Effector CD4-positive, alpha-beta T cell (primary cell): Measurements from ENCODE around the gene FKBP2.

Experiments used
- DNase-seq: peaks from one replicate; pipeline ENCODE4 v3.0.0-alpha.2; 2020

The FKBP2 gene

DNA sequence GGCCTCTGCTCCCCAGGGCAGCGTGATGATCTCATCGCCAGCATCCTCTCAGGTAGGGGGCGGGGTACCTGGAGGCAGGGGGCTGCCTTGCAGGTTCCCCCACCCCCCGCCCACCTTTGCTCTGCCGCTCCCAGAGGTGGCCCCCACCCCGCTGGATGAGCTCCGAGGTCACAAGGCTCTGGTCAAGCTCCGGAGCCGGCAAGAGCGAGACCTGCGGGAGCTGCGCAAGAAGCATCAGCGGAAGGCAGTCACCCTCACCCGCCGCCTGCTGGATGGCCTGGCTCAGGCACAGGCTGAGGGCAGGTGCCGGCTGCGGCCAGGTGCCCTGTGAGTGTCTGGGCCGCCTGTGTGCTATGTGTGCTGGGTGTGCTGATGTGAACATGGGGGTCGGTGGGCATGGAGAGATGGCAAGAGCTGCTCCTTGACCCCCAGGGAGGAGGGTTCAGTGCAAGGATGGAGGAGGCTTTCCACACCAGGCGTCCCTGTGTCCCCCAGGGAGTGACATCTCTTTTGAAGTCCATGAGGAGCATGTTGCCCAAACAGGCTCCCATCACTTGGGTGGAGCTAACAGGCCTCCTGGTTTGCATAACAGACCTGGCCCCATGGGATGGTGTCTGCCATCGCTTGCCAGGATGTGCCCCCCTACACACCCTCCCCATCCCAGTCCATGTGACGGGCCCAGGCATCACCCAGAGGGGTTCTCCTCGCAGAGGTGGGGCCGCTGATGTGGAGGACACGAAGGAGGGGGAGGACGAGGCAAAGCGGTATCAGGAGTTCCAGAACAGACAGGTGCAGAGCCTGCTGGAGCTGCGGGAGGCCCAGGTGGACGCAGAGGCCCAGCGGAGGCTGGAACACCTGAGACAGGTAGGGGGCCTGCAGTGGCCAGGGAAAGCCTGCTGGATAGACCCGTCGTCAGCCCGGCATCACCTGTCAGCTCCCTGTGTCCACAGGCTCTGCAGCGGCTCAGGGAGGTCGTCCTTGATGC lies 24.6 kb downstream of the FKBP2 start:
- no peak for DNase-seq

DNA sequence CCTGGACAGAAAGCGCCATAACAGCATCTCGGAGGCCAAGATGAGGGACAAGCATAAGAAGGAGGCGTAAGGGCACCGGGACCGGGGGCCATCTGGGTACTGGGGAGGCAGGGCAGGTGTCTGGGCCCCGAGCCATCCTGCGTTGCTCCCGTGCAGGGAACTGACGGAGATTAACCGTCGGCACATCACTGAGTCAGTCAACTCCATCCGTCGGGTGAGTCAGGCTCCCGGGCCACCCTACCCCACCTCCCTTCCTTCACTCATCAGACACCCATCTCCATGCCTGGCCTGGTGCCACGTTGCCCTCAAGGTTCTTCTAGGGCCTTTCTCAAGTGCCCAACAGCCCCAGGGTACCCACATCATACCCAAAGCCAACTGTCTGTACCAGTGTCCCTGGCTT lies 25.4 kb downstream of the FKBP2 start:
- no peak for DNase-seq

DNA sequence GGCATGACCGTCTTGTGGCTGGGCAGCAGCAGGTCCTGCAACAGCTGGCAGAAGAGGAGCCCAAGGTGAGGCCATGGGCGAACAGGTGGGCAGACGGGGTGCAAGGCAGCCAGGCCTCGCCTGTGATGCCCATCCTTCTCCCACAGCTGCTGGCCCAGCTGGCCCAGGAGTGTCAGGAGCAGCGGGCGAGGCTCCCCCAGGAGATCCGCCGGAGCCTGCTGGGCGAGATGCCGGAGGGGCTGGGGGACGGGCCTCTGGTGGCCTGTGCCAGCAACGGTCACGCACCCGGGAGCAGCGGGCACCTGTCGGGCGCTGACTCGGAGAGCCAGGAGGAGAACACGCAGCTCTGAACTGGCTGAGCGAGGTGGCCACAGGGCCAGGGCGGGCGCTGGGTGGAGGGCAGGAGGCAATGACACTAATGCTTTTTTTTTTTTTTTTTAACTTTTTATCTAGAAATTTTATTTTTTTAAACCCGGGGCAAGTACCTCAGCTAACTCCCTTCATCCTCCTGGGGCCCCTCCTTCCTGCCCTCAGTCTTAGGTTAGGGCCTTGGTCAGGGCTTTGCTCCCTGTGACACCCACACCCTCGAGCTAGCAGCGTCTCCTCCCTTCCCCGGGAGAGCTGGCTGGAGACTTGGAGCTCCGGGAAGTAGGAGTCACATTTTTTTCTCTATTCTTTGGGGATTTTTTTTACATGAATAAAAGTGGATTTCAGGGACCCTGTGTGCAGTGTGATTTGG lies 26.5 kb downstream of the FKBP2 start:
- no peak for DNase-seq

DNA sequence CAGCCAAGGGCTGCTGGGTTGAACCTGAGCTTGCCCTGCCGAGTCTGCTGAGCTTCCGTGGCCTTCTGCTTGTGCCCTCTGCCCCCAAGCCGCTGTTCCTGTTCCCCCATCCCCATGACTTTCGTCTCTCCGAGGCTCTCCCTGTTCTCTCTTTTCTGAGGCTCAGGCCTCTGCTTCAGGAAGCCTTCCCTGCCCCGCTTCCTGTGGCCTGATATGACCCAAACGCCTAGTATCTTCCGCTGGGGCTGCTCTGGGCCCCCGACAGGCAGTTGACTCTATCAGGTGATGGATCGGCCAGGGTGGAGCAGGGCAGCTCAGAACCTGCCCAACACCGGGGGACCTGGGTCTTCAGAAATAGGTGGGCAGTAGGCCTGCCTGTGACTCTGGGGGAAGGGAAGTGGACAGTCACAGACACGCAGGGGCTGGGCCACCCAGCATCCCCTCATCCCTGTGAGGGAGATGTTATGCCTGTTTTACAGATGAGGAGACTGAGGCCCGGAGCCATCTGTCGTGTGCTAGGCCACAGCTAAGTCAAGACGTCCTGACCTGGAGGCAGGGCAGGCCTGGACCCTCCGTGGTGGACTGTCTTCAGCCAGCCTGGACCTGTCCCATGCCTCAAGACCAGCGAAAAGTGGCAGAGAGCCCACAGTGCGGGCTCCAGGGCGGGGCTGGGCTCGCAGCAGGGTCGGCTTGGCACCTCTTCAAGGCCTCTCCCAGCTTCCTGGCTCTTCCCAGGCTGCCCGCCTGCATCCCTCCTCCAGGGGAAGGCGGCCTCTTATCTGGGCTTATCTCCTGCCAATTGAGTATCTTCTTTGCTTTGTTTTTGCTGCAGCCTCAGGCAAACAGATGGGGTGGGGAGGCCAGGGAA lies 27.4 kb downstream of the FKBP2 start:
- no peak for DNase-seq

DNA sequence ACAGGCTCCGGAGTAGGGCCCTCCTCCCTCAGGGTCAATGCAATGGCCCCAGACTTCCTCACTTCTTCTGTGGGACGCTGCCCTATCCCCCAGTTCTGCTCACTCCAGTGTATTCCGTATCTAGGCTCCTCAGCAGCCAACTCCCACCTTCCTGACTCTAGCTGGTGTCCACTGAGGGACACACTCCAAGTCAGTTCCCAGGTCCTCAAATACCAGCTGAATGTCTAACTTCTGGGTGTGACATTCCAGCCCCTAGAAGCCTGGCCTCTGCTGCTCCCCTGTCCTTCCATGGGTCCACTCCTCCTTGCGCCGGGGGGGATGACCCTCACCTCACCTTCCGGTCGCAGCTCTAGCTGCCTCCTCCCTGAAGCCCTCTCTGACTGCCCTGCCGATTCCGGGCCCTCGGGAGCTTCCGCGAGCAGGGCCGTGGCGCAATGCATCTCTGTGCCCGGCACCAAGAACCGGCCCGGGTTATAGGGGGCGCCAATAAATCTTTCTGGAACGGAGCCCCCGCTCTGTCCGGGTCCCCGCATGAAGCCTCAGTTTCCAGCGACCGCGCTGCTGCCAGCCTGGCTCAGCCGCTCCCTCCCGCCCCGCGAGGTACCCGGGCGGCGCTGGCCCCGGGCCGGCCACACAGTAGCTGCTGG lies 28.1 kb downstream of the FKBP2 start:
- no peak for DNase-seq

DNA sequence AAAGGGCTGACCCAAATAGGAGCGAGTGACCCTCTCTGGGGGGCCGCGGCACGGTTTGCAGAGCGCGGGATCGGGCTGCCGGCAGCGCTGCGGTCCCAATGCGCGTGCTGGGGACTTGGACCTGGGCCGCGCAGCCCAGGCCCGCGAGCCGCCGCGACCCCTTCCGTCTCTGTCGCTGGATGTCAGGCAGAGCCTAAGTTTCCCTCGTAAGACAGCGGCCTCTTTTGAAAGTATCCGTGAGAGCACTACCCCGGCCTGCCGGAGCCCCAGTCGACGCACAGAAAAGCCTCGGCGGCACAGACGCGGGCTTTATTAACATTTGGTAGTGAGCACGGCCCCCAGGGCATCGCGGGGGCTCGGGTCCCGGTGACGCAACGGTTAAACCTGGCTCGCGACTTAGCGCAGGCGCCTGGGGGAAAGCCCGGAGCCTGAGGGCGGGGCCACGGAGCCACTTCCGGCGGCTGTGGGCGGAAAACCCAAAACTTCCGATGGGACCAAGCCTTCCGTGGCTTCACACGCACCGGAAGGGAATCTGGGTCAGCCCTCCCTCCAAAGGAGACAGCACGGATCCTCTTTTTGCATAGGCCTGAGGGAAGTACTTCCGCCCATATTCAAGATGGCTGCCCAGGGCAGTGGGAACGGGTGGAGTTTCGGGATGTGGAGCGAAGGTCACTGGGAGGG lies 28.8 kb downstream of the FKBP2 start:
- peak; percentile 96 for DNase-seq

DNA sequence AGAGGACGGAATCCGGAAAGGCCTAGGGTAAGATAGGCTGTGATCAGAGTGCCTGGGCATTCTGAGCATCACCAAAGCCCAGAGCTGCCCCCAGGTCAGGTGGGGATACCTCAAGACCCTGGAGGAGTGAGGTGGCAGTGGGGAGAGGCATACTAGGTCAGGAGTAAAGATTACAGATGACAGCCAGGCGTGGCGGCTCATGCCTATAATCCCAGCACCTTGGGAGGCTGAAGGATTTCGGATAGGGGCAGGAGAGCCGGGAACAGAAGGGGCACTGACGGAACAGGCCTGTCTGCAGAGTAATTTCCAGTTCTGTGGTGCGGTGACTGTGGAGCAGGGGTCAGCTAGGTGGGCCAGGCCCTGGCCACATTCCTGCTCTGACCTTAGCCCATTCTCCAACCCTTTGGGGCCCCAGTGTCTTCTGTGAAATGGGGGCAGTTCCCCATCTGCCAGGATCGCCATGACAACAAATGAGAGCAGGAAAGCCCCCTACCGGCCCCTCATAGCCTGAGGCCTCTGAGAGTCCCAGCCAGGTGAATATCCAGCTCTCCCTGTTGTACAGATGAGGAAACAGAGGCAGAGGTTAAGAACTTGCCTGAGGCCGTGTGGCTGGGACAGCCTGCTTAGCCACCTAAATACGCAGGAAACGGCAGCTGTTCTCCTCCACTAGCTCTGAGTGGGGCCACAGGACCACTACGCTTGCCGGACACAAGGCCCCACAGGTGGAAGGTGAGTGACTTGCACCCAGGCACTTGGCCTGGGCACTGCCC lies 34.3 kb downstream of the FKBP2 start:
- no peak for DNase-seq

DNA sequence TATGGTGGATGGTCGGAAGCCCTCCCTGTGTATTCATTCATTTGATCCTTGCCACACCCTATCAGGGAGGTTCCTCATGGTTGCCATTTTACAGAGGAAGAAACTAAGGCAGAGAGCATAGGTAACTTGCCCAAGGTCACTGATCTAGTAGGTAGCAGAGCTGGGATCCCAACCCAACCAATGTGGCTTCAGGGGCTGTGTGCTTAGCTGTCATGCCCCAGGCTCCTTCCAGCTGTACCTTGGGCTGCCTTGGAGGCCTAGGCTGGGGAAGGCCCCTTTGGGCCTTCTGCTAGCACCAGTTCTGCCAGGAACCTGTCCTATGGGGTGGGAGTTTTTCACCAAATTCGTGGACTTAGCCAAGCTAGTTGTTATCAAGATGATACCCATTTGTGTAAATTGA lies 34.9 kb downstream of the FKBP2 start:
- no peak for DNase-seq

DNA sequence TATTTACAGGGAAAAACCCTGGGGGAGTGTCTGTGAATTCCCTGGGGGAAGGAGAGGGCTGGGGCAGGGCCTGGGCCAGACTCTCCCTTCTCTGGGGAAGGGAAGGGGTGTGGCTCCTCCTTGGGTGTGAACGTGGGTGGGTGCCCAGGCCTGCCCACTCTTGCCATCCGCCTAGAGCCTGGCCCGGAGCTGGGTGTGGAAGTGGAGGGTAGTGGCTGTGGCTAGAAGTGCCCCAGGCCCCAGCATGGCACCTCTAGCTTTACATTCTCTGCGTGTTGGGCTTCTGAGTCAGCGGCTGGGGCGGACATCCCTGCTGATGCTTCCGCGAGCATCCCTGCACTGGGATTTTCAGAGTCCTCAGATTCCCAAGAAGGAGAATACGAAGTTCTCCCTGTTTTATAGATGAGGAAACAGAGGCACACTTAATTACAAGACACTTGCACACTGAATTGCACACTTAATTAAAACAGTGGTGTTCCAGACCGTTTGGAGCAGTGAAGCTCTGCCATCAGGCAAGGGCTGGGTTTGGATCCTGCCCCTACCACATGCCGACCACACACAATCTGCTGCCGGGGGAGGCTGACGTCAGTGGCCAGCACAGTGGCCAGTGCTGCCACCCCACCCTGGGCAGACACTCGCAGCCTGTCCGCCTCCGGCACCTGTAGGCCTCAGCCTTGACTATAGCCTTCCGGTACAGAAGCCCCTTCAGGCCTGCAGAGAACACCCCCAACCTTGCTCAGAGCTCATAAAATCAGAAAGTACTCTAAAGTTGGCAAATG lies 35.9 kb downstream of the FKBP2 start:
- no peak for DNase-seq

DNA sequence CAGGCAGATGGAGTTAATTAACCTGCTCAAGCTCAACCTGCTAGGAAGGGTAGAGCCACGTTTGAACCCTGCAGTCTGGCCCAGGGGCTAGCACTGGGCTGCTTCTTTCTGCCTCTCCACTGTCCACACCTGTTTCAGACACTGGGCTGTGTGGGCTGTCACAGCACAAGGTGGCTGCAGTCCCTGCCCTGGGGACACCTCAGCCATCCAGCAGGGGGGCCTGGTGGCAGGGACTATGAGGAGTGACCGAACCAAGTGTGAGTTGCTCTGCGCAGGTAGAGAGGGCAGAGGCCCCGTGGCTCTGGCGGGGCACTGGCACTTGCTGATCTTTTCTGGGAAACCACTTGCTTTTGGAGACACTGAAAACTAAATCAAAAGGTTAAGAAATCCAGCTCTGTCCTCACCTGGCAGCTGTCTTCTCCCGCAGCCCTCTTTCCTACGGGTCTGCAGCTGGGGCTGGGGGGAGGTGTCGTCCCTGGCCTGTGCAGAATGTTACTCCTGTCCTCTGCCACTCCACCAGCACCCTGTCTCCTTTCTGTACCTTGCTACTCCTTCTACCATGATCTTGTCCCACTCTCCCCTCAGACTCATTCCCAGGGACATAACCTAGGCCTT lies 37.8 kb downstream of the FKBP2 start:
- DNase-seq: no peak

DNA sequence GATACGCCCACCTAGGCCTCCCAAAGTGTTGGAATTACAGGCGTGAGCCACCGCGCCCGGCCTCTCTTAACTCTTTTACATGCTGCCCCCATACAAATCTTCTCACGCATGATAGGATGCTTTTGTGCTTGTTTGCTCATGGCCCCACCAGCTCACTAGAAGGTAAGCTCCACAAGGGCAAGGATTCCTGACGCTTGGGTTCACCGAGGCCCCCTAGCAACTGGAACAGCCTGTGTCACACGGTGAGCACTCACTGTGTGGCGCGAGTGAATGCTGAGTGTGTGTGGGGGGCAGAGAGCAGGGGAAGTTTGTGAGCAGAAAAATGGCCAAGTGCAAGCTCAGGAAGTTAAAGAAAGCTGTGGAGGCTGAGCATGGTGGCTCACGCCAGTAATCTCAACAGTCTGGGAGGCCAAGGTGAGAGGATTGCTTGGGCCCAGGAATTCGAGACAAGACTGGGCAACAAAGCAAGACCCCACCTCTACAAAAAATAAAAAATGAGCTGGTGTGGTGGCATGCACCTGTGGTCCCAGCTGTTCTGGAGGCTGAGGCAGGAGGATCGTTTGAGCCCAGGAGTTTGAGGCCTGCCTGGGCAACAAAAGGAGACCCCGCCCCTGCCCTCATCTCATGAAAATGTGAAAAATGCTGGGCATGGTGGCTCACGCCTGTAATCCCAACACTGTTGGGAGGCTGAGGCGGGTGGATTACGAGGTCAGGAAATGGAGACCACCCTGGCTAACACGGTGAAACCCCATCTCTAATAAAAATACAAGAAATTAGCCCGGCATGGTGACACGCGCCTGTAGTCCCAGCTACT lies 41.3 kb downstream of the FKBP2 start:
- DNase-seq: no peak

DNA sequence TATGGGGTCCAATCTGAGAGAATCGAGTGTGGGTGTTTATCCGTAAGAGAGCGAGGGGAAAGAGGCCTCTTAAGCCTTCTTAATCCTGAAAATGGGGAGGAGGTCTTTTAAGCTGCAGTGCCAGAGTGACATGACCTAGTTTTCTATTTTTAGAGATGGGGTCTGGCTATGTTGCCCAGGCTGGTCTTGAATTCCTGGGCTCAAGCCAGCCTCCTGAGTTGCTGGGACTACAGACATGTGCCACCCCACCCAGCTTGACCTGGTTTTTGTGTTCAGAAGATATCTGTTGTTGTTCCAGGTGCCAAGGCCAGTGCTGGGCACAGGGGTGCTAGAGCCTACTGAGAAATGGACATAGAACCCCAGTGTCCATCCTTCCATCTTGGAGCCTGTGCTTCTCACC lies 42.2 kb downstream of the FKBP2 start:
- no peak for DNase-seq

DNA sequence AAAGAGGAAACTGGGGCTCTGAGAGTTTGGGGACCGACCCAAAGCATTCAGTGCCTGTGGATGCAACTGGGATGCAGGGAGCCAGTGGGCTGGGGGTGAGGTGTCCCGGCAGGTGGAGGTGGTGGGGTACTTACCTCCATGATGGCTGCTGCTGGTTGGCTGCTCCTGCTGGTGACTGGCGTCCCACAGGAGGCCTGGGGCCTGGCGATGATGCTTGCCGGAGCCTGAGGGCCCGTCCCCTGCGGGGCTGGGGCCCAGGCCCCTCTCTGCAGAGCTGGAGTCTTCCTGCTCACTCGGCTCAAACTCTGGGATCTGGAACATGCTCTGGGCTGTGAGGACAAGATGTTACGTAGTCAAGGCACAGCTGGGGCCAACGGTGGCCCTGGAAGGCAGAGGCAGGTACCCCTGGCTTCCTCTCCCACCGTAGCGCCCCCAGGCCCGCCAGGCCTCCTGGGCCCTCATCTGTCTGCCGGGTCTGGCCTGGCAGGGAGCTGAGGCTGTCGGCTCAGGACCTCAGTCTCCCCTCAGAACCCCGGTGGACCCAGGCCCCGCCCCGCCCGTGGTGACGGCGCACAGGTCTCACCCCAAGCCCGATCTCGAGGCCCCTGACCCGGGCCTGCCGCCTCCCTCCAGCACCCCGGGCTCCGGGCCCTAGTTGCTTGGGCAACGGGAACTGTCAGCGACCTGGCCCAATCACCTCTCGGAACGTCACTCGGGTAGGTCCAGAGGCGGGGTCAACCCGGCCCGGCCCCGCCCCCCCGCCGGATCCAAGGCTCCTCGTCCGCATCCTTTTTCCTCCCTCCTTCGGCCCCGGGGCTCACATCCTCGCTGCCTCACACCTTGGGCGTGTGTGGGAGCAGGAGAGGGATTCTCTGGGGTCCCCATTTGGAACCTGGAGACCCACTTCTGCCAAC lies 43.4 kb downstream of the FKBP2 start, which contains the start of gene BAD:
Gene BAD, minus strand, starts transcription at position 618 of the 914 bp plus-strand sequence. Its CDS starts 297 bp downstream, at position 321.
- DNase-seq: peak; percentile 91

DNA sequence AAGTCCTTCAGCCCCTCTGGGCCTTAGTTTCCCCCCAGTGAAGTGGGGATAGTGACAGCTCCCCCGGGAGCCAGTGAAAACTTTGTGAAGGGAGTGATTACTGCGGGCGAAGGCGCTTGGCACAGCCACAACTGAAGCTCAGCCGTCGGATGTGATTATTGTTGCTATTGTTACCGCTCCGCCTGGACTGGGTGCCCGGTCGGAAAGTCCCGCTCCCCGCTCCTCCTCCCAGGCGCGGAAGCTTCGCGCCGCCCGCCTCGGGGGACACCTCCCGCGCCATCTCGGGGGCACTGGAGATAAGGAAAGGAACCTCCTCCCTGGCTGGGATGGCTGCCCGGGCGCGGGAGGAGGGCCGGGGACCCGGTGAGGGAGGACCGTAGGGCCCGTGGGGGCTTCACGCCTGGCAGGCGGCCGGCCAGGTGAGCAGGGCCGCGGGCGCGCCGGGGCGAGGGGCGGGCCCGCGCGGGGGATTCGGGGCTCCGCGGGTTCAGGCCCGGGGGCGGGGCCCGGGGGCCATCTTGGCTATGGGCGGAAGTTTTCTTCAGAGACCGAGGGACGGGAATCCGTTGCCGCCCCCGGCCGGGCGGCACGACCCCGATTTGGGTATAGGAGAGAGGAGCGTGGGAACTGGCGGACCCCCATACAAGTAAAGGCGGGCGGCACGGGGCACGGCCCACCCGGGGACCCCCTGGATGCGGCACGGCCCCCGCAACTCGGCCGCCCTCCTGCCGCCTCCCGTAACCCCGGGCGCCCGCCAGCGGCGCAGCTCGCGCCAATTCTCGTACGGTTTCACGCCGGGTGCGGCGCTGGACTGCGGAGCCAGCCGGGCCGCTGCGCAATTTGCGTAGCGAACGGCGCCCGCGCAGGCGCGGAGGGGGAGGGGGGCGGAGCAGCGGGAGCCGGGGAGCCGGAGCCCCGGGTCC lies 44.3 kb downstream of the FKBP2 start, which contains the start of gene GPR137:
Gene GPR137, plus strand, starts transcription at position 887 of the 923 bp plus-strand sequence. CDS start 677 bp downstream, outside the sequence.
- peak; percentile 88 for DNase-seq

DNA sequence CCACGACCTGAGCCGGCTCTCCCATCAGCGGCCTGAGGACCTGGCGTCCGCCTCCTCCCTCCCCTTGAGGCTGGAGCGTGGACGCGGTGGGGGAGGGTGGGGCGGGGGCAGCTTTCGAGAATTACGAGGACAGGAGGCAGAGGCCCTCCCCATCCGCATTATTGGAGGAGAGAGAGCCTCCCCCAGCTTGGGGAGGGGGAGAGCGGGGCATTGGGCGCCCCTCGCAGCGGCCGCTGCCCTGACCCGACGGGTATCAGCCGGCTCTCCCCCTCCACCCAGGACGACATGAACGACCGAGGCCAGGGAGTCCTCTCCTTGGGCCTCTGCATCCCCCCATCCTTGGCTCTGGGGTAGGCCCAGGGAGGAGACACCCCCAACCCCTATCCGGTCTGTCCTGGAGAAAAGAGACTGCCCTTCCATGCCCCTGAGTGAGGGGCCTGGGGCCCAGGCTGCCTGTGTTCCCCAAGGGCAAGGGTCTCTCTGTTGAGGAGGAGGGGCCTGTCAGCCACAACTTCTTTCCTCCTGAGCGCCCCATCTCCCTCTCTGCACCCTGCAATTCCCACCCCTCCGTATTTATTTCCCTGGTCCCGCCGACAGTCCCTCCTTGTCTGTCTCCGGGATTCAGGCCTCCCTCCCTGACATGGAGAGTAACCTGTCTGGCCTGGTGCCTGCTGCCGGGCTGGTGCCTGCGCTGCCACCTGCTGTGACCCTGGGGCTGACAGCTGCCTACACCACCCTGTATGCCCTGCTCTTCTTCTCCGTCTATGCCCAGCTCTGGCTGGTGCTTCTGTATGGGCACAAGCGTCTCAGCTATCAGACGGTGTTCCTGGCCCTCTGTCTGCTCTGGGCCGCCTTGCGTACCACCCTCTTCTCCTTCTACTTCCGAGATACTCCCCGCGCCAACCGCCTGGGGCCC lies 45.2 kb downstream of the FKBP2 start:
- DNase-seq: no peak
